Lower leg skin (tissue), 3 donors: ENCODE measurements around the gene HCLS1.

Experiments
- POLR2A ChIP-seq, 2 donors: fragments of 450-650 bp; IDR thresholded peaks; one replicate each; pipeline ENCODE4 v1.6.1; 2016 to 2017; ENCODE audit warnings: antibody characterized with exemption in 2 of 2, mild to moderate bottlenecking in 1 of 2, moderate library complexity in 1 of 2
- TF ChIP-seq, protein P1 (sequence below), 3 donors: fragments of 450-650 bp; IDR thresholded peaks; one replicate each; pipeline ENCODE4 v1.5.1; 2016; ENCODE audit warnings: antibody characterized with exemption in 3 of 3, mild to moderate bottlenecking in 3 of 3, moderate library complexity in 2 of 3

GRCh38 chr3:121626495-121626894 lies 34.2 kb downstream of the HCLS1 start:
- no peak for TF ChIP-seq POLR2A (IDR thresholded peaks at IDR 0.05)
- TF ChIP-seq, protein P1, sequence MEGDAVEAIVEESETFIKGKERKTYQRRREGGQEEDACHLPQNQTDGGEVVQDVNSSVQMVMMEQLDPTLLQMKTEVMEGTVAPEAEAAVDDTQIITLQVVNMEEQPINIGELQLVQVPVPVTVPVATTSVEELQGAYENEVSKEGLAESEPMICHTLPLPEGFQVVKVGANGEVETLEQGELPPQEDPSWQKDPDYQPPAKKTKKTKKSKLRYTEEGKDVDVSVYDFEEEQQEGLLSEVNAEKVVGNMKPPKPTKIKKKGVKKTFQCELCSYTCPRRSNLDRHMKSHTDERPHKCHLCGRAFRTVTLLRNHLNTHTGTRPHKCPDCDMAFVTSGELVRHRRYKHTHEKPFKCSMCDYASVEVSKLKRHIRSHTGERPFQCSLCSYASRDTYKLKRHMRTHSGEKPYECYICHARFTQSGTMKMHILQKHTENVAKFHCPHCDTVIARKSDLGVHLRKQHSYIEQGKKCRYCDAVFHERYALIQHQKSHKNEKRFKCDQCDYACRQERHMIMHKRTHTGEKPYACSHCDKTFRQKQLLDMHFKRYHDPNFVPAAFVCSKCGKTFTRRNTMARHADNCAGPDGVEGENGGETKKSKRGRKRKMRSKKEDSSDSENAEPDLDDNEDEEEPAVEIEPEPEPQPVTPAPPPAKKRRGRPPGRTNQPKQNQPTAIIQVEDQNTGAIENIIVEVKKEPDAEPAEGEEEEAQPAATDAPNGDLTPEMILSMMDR (IDR thresholded peaks at IDR 0.05), result no peak
